OCI-LY1 (cell line): ENCODE measurements around the gene RPH3AL.

Experiments used
- H2AFZ ChIP-seq: fragments of 200-600 bp; sonication (generic), shearing (Covaris generic); 2 replicates; pipeline ENCODE4 v1.6.0; 2014; ENCODE audit warnings: antibody characterized with exemption, mild to moderate bottlenecking, low read length
- H3F3A ChIP-seq: fragments of 200-600 bp; sonication (generic), shearing (Covaris generic); 2 replicates; pipeline ENCODE4 v1.6.0; 2014; ENCODE audit warnings: mild to moderate bottlenecking, antibody characterized with exemption, low read length, moderate library complexity; ENCODE audit not compliant: insufficient read depth
- H3K27ac ChIP-seq: fragments of 200-600 bp; sonication (generic); 2 replicates; pipeline ENCODE4 v1.5.1; 2014; ENCODE audit warnings: low read length, mixed run types, mild to moderate bottlenecking, low read depth; ENCODE audit not compliant: poor library complexity, severe bottlenecking
- H3K27me3 ChIP-seq: fragments of 200-600 bp; sonication (generic); 2 replicates; pipeline ENCODE4 v1.6.0; 2014; ENCODE audit warnings: antibody characterized with exemption, mild to moderate bottlenecking, low read length, moderate library complexity; ENCODE audit not compliant: insufficient read depth
- H3K36me3 ChIP-seq: fragments of 200-600 bp; sonication (generic); 2 replicates; pipeline ENCODE4 v1.6.1; 2014; ENCODE audit warnings: mild to moderate bottlenecking, antibody characterized with exemption, low read length, moderate library complexity, mixed read lengths; ENCODE audit not compliant: insufficient read depth
- H3K4me1 ChIP-seq: fragments of 200-600 bp; sonication (generic); 2 replicates; pipeline ENCODE4 v1.5.1; 2014; ENCODE audit warnings: mild to moderate bottlenecking, low read length, moderate library complexity; ENCODE audit not compliant: insufficient read depth, severe bottlenecking
- H3K4me2 ChIP-seq: fragments of 200-600 bp; sonication (generic), shearing (Covaris generic); 2 replicates; pipeline ENCODE4 v1.6.1; 2014; ENCODE audit warnings: low read length
- H3K4me3 ChIP-seq: fragments of 200-600 bp; sonication (generic); 2 replicates; pipeline ENCODE4 v1.5.1; 2014; ENCODE audit warnings: low read length, low read depth, mild to moderate bottlenecking, mixed read lengths; ENCODE audit not compliant: poor library complexity, severe bottlenecking
- H3K79me2 ChIP-seq: fragments of 200-600 bp; shearing (Covaris generic); 2 replicates; pipeline ENCODE4 v1.6.1; 2016; ENCODE audit warnings: mixed run types, low read length, mixed read lengths; ENCODE audit not compliant: insufficient read depth
- H3K9ac ChIP-seq: fragments of 200-600 bp; sonication (generic), shearing (Covaris generic); 2 replicates; pipeline ENCODE4 v1.6.1; 2014; ENCODE audit warnings: mild to moderate bottlenecking, low read length, mixed read lengths
- H3K9me2 ChIP-seq: fragments of 200-600 bp; sonication (generic), shearing (Covaris generic); 2 replicates; pipeline ENCODE4 v1.6.1; 2014; ENCODE audit warnings: low read depth, mild to moderate bottlenecking, low read length, mixed read lengths
- H3K9me3 ChIP-seq: fragments of 200-600 bp; shearing (Covaris generic); 2 replicates; pipeline ENCODE4 v1.6.1; 2014; ENCODE audit warnings: low read length, mixed read lengths
- H4K20me1 ChIP-seq: fragments of 200-600 bp; sonication (generic), shearing (Covaris generic); 2 replicates; pipeline ENCODE4 v1.6.0; 2016; ENCODE audit warnings: mild to moderate bottlenecking, low read length; ENCODE audit not compliant: insufficient read depth
- CTCF ChIP-seq: fragments of 200-600 bp; sonication (generic), shearing (Covaris generic); IDR thresholded peaks from 2 replicates; pipeline ENCODE4 v1.5.1; 2017; ENCODE audit warnings: mild to moderate bottlenecking, antibody characterized with exemption, low read length, moderate library complexity, mixed read lengths
- EZH2 ChIP-seq: fragments of 200-600 bp; sonication (generic), shearing (Covaris generic); IDR thresholded peaks from 2 replicates; pipeline ENCODE4 v1.8.0; 2017; ENCODE audit warnings: borderline replicate concordance, mixed run types, mild to moderate bottlenecking, antibody characterized with exemption, low read length, moderate library complexity, mixed read lengths

Gene RPH3AL

GRCh38 chr17:360092-360750, 7.6 kb upstream of the RPH3AL start:
- no peak overlapping the region for H2AFZ ChIP-seq
- H4K20me1 ChIP-seq: no peaks in the 10 kb centered on the region
- H3K4me3 ChIP-seq: no peak overlapping the region
- no peaks in the 10 kb centered on the region for H3K4me1 ChIP-seq
- TF ChIP-seq EZH2 (no peak), CTCF (no peak)
- no peaks in the 10 kb centered on the region for H3K36me3 ChIP-seq
- 0 out of 2 replicates have a peak, but pooled peaks cover 2% of the 10 kb centered on the region for H3K9me3 ChIP-seq
- no peak overlapping the region for H3K4me2 ChIP-seq
- H3F3A ChIP-seq: no peaks in the 10 kb centered on the region
- no peaks in the 10 kb centered on the region for H3K9me2 ChIP-seq
- no peak overlapping the region for H3K27ac ChIP-seq
- H3K79me2 ChIP-seq: no peaks in the 10 kb centered on the region
- H3K9ac ChIP-seq: no peak overlapping the region
- H3K27me3 ChIP-seq: no peaks in the 10 kb centered on the region

- no peaks in the 10 kb centered on the region for H3K9me2 ChIP-seq
- TF ChIP-seq EZH2 (no peak), CTCF (no peak)
- H3K79me2 ChIP-seq: no peaks in the 10 kb centered on the region
- no peak overlapping the region for H3K9ac ChIP-seq
- H3K9me3 ChIP-seq: 0 out of 2 replicates have a peak, but pooled peaks cover 2% of the 10 kb centered on the region
- no peak overlapping the region for H3K27ac ChIP-seq
- no peaks in the 10 kb centered on the region for H3K4me1 ChIP-seq
- no peaks in the 10 kb centered on the region for H3K27me3 ChIP-seq
- no peak overlapping the region for H3K4me2 ChIP-seq
- no peaks in the 10 kb centered on the region for H4K20me1 ChIP-seq
- no peak overlapping the region for H3K4me3 ChIP-seq
- no peaks in the 10 kb centered on the region for H3F3A ChIP-seq
- H3K36me3 ChIP-seq: no peaks in the 10 kb centered on the region
- no peak overlapping the region for H2AFZ ChIP-seq
Observed at GRCh38 chr17:358491-359151, 6.0 kb upstream of the RPH3AL start.

DNA sequence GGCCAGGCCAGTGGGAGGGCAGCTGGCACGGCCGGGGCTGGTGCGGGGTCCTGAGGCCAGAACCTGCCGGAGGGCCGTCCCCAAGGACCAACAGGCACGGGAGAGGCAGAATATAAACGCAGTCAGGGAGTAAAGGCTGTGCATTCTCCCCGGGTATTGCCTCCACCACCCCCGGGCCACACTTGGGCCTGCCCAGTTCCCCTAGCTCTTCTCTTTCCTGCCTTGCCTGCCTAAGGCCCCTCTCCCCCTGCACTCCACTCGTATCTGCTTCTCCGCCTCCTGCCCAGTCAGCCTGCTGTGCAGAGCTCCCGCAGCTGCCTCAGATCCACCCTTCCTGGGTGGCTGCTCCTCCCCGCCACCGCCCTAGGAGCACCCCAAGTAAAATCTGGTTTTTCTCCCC, 5.0 kb upstream of the RPH3AL start:
- no peak overlapping the region for H3K27ac ChIP-seq
- no peaks in the 10 kb centered on the region for H3K36me3 ChIP-seq
- no peaks in the 10 kb centered on the region for H3K9me2 ChIP-seq
- H3K4me2 ChIP-seq: no peak overlapping the region
- H3K27me3 ChIP-seq: no peaks in the 10 kb centered on the region
- H2AFZ ChIP-seq: no peak overlapping the region
- no peak overlapping the region for H3K4me3 ChIP-seq
- H4K20me1 ChIP-seq: no peaks in the 10 kb centered on the region
- H3K4me1 ChIP-seq: no peaks in the 10 kb centered on the region
- no peak overlapping the region for H3K9ac ChIP-seq
- H3K79me2 ChIP-seq: no peaks in the 10 kb centered on the region
- 0 out of 2 replicates have a peak, but pooled peaks cover 2% of the 10 kb centered on the region for H3K9me3 ChIP-seq
- TF ChIP-seq CTCF: no peak
- TF ChIP-seq EZH2: no peak
- H3F3A ChIP-seq: no peaks in the 10 kb centered on the region
